Stimulated activated CD4-positive, alpha-beta T cell treated with anti-CD3 and anti-CD28 coated beads, Interleukin-12 subunit alpha, Interleukin-12 subunit beta, amount 100 ng/mL, for 4 hours (primary cell): ENCODE results near the gene GORASP1.
A peak's percentile ranks its signal among the peaks of the same experiment; 100 is the strongest.

Experiments
- DNase-seq: peaks from one replicate; pipeline ENCODE4 v3.0.0-alpha.2; 2020

GORASP1 gene

GRCh38 chr3:39124876-39125840, 17.7 kb upstream of the GORASP1 start:
- no peak for DNase-seq

DNA sequence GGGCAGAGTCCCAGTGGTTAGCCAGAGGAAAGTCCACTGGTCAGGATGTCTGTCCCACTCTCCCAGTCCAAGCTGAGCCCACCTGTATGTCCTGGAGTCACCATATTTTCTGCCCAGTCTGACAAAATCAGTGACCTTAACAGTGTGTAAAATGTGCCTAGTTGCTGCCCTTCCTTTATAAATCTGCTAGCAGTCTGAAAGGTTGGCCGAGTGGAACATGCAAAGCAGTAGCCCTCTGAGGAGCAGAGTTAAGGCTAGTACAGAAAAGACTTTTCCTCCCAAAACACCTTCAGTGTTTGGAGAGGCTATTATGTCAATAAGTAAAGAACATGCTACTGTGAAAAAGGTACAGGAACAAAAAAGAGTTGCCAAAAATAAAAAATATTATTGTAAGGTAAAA, 15.4 kb upstream of the GORASP1 start:
- DNase-seq = no peak

- DNase-seq = no peak
These were observed 14.2 kb upstream of the GORASP1 start for GRCh38 chr3:39121621-39122020.

- DNase-seq = no peak
These were observed 11.7 kb upstream of the GORASP1 start for GRCh38 chr3:39118931-39119660.

DNA sequence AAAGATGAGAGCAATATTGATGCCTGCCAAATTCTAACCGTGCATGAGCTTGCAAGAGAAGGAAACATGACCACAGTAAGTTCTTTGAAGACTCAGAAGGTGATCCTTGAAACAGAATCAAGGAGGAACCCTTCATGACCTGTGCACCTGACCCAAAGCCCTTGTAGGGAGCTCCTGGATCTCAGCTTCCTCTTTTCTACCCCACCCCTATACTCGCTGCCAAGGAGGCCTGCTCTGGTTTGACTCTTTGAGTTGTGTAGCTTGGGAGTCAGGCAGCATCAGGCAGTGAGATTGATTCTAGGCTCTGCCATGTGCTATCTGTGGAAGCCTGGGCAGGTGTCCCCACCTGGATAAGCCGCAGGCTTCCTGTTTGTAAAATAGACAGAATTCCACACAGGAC, 10.7 kb upstream of the GORASP1 start:
- DNase-seq = no peak

DNA sequence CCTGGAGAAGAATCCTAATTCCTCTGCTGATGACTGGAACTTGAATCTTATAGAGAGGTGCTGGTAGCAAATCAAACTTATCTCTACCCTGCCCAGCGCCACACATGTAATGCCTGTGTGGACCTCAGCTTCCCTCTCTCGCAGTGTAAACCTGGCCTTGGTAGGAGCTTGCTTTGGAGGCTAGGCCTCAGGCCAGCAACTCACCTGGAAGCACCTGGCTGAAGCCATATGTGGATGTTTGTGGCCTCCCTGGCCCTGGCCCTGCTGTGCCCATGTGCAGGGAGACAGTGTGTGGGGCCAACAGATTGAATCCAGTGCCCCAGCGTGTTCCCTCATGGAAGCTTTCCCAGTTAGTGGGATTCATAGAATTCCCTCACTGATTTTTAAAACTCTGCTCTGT, 8.4 kb upstream of the GORASP1 start:
- DNase-seq = no peak

DNA sequence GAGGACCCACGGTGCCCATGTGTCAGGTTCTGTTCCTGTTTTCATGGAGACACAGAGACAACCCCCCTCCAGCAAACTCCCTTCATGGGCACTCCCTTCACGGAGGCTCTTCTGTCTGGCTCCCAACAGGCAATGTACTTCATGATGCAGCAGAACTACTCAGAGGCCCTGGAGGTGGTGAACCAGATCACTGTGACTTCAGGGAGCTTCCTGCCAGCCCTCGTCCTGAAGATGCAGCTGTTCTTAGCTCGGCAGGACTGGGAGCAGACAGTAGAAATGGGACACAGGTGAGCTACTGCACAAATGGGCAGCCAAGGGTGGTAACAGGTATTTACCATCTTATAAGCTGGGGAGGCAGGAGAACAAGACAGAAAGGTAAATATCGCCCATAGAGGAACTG, 7.0 kb upstream of the GORASP1 start:
- DNase-seq = no peak

- no peak for DNase-seq
These were observed 5.9 kb upstream of the GORASP1 start for GRCh38 chr3:39113291-39113690.

- DNase-seq = no peak
These were observed 5.1 kb upstream of the GORASP1 start for GRCh38 chr3:39112535-39112934.

- no peak for DNase-seq
These were observed 4.7 kb upstream of the GORASP1 start for GRCh38 chr3:39112113-39112512.

DNA sequence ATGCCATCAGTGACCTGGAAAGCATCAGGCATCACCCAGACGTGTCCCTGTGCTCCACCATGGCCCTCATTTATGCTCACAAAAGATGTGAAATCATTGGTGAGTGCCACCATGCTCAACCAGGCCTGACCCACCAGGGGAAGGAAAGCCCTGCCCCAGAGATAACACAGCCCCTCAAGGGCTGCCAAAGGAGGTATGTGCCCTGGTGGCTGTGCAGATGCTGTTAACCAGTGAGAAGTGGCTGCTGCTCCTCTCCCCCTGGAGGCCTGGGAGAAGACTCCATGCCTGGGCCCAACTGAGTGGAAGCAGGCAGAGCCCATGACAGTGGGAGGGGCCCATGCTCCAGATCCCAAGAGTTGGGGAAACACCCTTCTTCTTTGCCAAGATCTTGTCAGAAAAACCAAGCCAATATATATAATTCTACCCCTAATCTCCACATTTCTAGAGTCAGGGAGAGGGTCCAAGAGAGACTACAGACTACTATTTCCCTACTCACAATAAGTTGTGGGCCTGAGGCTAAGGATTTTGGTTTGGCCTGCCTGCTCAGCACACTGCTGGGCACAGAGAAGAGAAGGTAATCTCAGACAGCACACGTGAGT, 2.7 kb upstream of the GORASP1 start:
- no peak for DNase-seq

- no peak for DNase-seq
These were observed 1.7 kb upstream of the GORASP1 start for GRCh38 chr3:39109086-39109485.

DNA sequence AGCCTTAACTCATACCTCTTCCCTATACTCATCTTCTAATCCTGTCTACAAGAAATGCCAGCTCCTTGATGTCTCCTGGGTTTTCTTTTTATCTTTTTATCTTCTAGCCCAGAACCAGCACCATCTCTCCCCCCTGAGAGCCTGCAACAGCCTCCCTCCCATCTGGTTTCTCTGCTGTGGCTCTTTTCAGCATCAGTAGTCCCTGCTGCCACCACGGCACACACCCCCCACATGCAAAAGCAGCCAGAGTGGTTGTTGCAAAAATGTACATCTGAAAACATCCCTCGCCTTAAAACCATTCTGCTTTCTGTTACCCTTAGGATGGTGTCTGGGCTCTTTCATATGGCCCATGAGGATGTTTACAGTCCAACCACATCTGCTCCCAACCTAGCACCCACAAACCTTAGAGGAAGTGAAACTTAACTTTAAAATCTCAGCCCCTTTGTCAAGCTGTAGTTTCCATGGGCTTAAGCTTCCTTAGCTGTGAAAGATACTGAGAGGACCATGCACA, 828 bp upstream of the GORASP1 start:
- no peak for DNase-seq

GRCh38 chr3:39106851-39107387, 508 bp downstream of the GORASP1 start:
- peak; percentile 14 for DNase-seq

DNA sequence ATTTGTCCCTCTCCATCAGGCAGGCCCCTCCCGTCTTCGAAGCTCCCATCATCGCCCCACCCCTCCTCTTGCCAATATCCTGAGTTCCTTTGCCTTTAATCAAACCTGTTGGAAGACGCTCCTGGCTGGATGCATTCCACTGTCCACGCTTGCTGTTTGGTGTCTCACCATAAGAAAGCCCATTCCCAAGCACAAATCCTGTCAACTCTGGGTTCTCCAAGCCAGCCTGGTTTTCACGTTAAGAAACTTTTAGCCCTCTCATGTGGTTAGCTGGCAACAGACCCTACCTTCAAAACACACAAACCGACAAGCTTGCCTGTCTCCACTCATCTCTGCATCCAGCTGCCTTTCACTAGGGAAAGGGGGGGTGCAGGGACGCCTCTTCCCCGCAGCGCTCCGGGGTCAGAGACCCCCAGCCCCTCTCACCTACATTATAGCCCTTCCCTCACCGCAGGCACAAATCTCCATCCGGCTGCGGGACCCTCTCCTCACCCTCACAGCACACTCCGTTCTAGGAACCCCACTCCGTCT, 1.1 kb downstream of the GORASP1 start:
- no peak for DNase-seq

DNA sequence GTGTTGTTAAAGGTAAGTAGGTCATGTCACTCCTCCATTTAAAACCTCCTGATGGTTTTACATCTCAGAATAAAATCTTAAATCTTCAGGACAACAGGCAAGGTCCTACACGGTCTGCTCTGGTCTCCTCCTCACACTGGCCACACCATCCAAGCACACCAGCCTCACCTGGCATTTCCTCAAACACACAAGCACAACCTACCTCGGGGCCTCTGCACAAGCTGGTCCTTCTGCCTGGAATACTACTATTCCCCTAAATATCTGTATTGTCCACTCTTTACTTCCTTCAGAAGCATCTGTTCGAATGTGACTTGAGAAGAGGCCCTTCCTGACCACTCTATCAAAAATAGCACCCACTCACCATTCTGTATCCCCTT, 1.8 kb downstream of the GORASP1 start:
- DNase-seq = no peak

DNA sequence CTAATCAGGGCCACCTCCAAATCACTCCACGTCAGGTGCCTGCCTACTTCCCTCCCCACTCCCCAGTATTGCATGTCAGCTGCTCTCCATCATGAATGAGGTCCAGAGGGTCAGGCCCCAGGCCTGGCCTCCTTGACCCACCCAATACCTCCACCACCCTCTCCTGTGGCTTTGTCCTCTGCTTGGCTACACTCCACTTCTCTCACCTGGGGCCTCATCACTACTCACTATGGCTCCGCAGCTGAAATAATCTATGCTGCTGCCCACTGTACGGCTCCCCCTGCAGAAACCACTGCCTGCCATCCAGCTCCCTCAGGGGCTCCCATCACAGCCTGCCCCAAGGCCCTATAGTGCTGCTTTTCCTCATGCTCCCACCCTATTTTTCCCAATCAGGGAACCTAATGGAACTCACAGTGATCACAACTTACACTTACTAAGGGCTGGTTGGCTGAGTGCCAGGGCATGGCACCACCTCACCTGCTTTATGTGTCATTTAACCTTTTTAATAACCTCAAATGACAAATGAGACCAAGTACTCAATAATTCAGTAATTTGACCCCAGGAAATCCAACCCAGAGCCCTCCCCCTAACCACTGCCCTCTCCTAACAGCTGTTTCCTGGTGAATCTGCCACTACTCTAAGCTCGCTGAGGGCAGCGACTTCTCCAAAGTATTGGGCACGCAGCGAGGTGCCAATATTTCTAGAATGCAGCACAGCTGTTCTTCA, 2.3 kb downstream of the GORASP1 start:
- DNase-seq = no peak

DNA sequence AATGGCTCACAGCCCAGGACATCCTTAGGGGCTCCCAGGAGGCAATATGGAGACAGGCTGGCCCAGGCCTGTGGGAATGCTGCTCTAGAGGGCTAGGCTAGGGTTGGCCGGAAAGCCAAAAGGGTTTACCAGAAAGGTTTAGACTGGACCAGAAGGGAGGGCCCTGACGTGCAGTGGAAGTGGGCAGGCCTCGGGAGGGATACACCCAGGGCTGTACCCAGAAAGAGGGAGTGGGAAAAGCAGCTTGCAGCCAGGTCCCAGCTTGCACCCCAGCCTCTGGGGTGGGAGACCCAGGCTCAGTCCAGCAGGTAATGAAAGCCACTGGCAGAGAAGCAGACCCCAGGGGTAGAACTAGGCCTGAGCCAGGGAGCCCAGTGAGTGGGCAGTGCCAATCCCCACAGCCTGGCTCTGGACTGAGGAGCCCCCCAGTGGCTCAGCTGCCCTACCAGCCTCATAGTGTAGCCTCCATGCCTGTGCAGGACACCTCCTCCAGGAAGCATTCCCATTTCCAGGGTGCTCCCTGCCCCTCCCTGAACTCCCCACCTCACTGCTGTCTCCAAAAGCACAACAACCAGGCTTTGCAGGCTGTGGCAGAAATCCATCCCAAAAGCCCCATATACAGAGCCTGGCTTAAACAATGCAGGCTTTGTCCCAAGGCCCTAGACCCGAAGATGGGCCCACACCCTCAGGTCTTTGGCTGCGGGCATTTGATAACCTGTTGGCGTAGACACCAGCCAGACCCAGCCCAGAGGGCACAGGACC, 3.5 kb downstream of the GORASP1 start:
- no peak for DNase-seq

DNA sequence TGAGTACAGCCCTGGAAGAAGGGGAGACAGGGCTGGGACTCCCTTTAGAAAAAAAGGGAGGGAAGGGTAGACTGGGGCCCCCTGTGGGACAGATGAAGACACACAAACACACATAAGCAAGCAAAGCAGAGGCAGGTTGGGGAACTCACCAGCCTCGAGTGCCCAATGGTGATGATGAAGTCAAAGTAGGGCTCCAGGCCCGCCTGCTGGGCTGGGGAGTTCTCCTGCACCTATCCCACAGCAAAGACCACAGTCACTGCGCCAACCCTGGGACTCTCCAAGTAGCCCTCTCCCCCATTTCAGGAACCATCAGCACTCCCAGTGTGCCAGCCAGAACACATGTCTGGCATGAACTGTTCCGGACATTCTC, 4.1 kb downstream of the GORASP1 start:
- DNase-seq = no peak

DNA sequence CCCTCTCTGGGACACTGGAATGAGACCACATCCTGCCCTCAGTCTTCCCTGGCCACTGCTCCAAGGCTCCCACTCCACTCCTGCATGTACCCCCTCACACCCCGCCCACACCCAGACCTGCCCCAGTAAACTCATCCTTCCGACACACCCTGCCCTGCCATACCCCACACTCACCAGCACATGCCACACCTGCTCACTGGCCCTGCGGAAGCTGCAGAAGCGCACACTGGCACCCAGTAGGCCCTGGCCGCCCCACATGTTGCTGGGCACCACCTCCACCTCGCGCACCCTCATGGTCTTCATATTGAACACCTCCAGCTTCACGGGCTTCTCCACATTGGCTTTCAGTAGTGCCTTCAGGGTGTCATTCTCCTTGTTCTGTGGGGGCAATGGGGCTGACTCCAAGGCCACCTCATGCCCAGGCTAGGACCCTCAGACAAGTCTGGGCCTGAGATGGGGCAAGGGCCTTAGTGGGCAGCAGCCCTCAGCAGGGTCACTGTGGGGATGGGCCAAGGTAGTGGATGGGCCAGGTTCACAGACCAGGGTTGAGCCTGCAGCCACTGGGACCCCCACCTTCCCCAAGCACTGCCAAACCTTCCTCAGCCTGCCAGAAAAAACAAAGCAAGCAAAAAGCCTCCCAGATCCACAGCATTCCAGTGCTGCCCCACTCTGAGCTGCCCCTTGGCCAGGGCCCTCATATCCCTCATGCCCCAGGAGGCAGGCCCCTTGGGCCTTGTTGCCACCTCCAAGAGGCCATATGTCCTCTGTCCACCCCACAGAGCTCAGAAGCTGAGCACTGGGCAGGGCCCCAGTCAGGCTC, 4.7 kb downstream of the GORASP1 start:
- no peak for DNase-seq
